ENCODE data around the gene KCNQ5.

The KCNQ5 gene

DNA sequence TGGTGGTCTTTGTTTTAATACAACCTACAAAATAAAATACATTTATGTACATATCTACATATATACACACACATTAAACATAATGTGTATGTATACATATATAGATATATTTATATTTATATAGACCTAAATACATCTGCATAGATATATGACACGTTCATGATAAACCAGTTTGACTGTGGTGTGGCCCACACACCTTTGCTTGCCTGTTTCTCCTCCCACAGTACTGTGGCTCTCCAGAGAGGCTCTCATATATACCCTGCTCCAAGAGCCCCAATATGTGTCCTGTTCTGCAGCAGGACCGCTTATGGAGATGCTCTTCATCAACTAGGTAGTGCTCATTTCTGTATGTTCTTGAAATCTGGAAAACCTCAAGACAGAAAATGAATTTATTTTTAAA lies 207.0 kb downstream of the KCNQ5 start:
- POLR2A ChIA-PET: no interaction called here
- H3K9me3 ChIP-seq (ENCODE audit: control insufficient read depth, insufficient read depth, low read depth, low read length): no peaks in the 10 kb centered on the region
- CTCF ChIA-PET: interaction anchor here (0.6 kb wide), 1 partner anchor 250 kb away, joined by 4 read pairs; no protein-coding TSS in a partner anchor
- H3K4me3 ChIP-seq (ENCODE audit: low read depth, low read length): no peak overlapping the region
- no peaks in the 10 kb centered on the region for H3K4me1 ChIP-seq (ENCODE audit: control insufficient read depth, insufficient read depth, low read length)
- TF ChIP-seq FEZF1 (tag by site-specific recombination; IDR thresholded peaks at IDR 0.05) (no peak), ZNF549 (tag by site-specific recombination; IDR thresholded peaks at IDR 0.05) (no peak), KLF16 (tag by site-specific recombination; IDR thresholded peaks at IDR 0.05) (no peak), ZNF266 (tag by site-specific recombination; IDR thresholded peaks at IDR 0.05; ENCODE audit: low read depth) (no peak), KLF9 (tag by site-specific recombination; IDR thresholded peaks at IDR 0.05; ENCODE audit: low read depth) (no peak), ZNF184 (tag by site-specific recombination; IDR thresholded peaks at IDR 0.05) (no peak), SP2 (tag by site-specific recombination; IDR thresholded peaks at IDR 0.05) (no peak), ZNF146 (tag by site-specific recombination; IDR thresholded peaks at IDR 0.05) (no peak), ZNF19 (tag by site-specific recombination; IDR thresholded peaks at IDR 0.05; ENCODE audit: low read depth) (no peak), ZNF654 (tag by site-specific recombination; IDR thresholded peaks at IDR 0.05; ENCODE audit: low read depth) (no peak)
- TF ChIP-seq, protein P1, sequence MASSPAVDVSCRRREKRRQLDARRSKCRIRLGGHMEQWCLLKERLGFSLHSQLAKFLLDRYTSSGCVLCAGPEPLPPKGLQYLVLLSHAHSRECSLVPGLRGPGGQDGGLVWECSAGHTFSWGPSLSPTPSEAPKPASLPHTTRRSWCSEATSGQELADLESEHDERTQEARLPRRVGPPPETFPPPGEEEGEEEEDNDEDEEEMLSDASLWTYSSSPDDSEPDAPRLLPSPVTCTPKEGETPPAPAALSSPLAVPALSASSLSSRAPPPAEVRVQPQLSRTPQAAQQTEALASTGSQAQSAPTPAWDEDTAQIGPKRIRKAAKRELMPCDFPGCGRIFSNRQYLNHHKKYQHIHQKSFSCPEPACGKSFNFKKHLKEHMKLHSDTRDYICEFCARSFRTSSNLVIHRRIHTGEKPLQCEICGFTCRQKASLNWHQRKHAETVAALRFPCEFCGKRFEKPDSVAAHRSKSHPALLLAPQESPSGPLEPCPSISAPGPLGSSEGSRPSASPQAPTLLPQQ (tag by site-specific recombination; IDR thresholded peaks at IDR 0.05): no peak
- TF ChIP-seq, protein P2, sequence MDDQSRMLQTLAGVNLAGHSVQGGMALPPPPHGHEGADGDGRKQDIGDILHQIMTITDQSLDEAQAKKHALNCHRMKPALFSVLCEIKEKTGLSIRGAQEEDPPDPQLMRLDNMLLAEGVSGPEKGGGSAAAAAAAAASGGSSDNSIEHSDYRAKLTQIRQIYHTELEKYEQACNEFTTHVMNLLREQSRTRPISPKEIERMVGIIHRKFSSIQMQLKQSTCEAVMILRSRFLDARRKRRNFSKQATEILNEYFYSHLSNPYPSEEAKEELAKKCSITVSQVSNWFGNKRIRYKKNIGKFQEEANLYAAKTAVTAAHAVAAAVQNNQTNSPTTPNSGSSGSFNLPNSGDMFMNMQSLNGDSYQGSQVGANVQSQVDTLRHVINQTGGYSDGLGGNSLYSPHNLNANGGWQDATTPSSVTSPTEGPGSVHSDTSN (CRISPR knock-in tag; IDR thresholded peaks at IDR 0.05): no peak
- TF ChIP-seq, protein P3, sequence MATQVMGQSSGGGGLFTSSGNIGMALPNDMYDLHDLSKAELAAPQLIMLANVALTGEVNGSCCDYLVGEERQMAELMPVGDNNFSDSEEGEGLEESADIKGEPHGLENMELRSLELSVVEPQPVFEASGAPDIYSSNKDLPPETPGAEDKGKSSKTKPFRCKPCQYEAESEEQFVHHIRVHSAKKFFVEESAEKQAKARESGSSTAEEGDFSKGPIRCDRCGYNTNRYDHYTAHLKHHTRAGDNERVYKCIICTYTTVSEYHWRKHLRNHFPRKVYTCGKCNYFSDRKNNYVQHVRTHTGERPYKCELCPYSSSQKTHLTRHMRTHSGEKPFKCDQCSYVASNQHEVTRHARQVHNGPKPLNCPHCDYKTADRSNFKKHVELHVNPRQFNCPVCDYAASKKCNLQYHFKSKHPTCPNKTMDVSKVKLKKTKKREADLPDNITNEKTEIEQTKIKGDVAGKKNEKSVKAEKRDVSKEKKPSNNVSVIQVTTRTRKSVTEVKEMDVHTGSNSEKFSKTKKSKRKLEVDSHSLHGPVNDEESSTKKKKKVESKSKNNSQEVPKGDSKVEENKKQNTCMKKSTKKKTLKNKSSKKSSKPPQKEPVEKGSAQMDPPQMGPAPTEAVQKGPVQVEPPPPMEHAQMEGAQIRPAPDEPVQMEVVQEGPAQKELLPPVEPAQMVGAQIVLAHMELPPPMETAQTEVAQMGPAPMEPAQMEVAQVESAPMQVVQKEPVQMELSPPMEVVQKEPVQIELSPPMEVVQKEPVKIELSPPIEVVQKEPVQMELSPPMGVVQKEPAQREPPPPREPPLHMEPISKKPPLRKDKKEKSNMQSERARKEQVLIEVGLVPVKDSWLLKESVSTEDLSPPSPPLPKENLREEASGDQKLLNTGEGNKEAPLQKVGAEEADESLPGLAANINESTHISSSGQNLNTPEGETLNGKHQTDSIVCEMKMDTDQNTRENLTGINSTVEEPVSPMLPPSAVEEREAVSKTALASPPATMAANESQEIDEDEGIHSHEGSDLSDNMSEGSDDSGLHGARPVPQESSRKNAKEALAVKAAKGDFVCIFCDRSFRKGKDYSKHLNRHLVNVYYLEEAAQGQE (tag by site-specific recombination; IDR thresholded peaks at IDR 0.05): no peak
- no peaks in the 10 kb centered on the region for H3K36me3 ChIP-seq (ENCODE audit: control insufficient read depth in 2 of 2, insufficient read depth in 1 of 2, low read length in 2 of 2)
- no peak overlapping the region for H3K27ac ChIP-seq (ENCODE audit: extremely low read depth, low read depth, low read length)

DNA sequence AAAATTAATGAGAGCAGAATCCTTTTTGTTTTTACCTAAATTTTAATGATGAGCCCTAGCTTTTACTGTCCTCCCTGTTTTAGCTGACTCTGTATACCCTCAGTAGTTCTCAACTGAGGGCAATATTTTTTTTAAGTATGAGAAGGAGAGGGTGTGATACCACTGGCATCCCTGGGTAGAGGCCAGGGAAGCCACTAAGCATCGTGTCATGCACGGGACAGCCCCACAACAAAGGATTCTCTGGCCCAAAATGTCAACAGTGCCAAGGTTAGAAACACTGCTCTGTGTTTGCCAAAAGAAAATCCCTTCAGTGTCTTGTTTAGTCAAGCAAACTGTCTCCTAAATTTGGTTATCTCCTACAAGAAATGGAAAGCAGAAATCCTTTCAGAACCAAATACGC lies 210.4 kb downstream of the KCNQ5 start:
- Histone ChIP-seq H3K36me3 (ENCODE audit: control insufficient read depth in 2 of 2, insufficient read depth in 1 of 2, low read length in 2 of 2) (no peaks in the 10 kb centered on the region), H3K27ac (ENCODE audit: extremely low read depth, low read depth, low read length) (no peak overlapping the region), H3K4me1 (ENCODE audit: control insufficient read depth, insufficient read depth, low read length) (no peaks in the 10 kb centered on the region), H3K9me3 (ENCODE audit: control insufficient read depth, insufficient read depth, low read depth, low read length) (no peaks in the 10 kb centered on the region), H3K4me3 (ENCODE audit: low read depth, low read length) (no peak overlapping the region)
- ChIA-PET CTCF (interaction anchor here (0.7 kb wide), 1 partner anchor 28 kb away, joined by 3 read pairs; no protein-coding TSS in a partner anchor), POLR2A (no interaction called here)
- TF ChIP-seq ZBTB1 (tag by site-specific recombination; IDR thresholded peaks at IDR 0.05) (no peak), ZNF433 (tag by site-specific recombination; IDR thresholded peaks at IDR 0.05; ENCODE audit: low read depth) (no peak), REPIN1 (tag by site-specific recombination; IDR thresholded peaks at IDR 0.05; ENCODE audit: low read depth) (no peak), ZNF549 (tag by site-specific recombination; IDR thresholded peaks at IDR 0.05) (no peak), ZNF654 (tag by site-specific recombination; IDR thresholded peaks at IDR 0.05; ENCODE audit: low read depth) (no peak), BCL11B (tag by site-specific recombination; IDR thresholded peaks at IDR 0.05; ENCODE audit: low read depth) (no peak), ZBTB8A (tag by site-specific recombination; IDR thresholded peaks at IDR 0.05) (no peak), SETDB1 (IDR thresholded peaks at IDR 0.05; ENCODE audit: insufficient read length, low read length) (no peak), ZNF660 (tag by site-specific recombination; IDR thresholded peaks at IDR 0.05) (no peak), ZNF610 (tag by site-specific recombination; IDR thresholded peaks at IDR 0.05; ENCODE audit: borderline replicate concordance) (no peak)
- TF ChIP-seq, protein P4, sequence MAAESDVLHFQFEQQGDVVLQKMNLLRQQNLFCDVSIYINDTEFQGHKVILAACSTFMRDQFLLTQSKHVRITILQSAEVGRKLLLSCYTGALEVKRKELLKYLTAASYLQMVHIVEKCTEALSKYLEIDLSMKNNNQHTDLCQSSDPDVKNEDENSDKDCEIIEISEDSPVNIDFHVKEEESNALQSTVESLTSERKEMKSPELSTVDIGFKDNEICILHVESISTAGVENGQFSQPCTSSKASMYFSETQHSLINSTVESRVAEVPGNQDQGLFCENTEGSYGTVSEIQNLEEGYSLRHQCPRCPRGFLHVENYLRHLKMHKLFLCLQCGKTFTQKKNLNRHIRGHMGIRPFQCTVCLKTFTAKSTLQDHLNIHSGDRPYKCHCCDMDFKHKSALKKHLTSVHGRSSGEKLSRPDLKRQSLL (tag by site-specific recombination; IDR thresholded peaks at IDR 0.05): no peak

Measured in HEK293 (cell line).